Adrenal gland (tissue), 12 donors: ENCODE results near the gene ZNF700. TPM values are rescaled to one million over a fixed set of nuclear protein-coding genes. Genes with fewer than 3 reads are reported as not detected.
"Not testable (repeated sequence)": the region's sequence is repeated elsewhere in the genome, so short reads cannot be mapped to it uniquely, and the experiment has no call there.

Experiments used
- DNase-seq, 7 donors: peaks; one replicate each; pipeline ENCODE4 v3.0.0-alpha.2; 2019 to 2020
- H3K27ac ChIP-seq, 5 donors: fragments of 200-600 bp; sonication (generic) in 4 of 5; 1 replicate in 3 of 5; 2 replicates in 2 of 5; pipeline versions ENCODE4 v1.5.1 to v1.8.0; 2016 to 2020; ENCODE audit warnings: mild to moderate bottlenecking in 1 of 5
- H3K27me3 ChIP-seq: fragments of 200-600 bp; 2 replicates; pipeline ENCODE4 v1.8.0; 2021
- H3K36me3 ChIP-seq, 2 donors: fragments of 200-600 bp; replicated peaks in 1 of 2; 1 replicate in 1 of 2; 2 replicates in 1 of 2; pipeline versions ENCODE4 v1.5.1 to v1.8.0; 2018 to 2022
- H3K4me1 ChIP-seq, 2 donors: fragments of 200-600 bp; replicated peaks in 1 of 2; 1 replicate in 1 of 2; 2 replicates in 1 of 2; pipeline versions ENCODE4 v1.5.1 to v1.8.0; 2018 to 2021
- H3K4me3 ChIP-seq, 4 donors: fragments of 200-600 bp; sonication (generic) in 3 of 4; one replicate each; pipeline ENCODE4 v1.5.1; 2016 to 2018
- H3K9me3 ChIP-seq, 3 donors: fragments of 200-600 bp; sonication (generic) in 1 of 3; replicated peaks in 1 of 3; 1 replicate in 2 of 3; 2 replicates in 1 of 3; pipeline versions ENCODE4 v1.5.1 to v1.8.0; 2016 to 2021
- CTCF ChIP-seq, 6 experiments: fragments of 450-650 bp in 4 of 6; fragments of 200-600 bp in 2 of 6; sonication (generic) in 1 of 6; IDR thresholded peaks; 1 replicate in 5 of 6; 2 replicates in 1 of 6; pipeline versions ENCODE4 v1.5.1 to v1.8.0; 2016 to 2021; ENCODE audit warnings: antibody characterized with exemption in 6 of 6, mild to moderate bottlenecking in 2 of 6, moderate library complexity in 1 of 6
- POLR2A ChIP-seq, 2 donors: fragments of 450-650 bp; IDR thresholded peaks; one replicate each; pipeline ENCODE4 v1.6.1; 2017; ENCODE audit warnings: antibody characterized with exemption in 2 of 2, mild to moderate bottlenecking in 2 of 2, moderate library complexity in 1 of 2
- WGBS, 4 donors: extraction: QIAGEN DNeasy Blood & Tissue Kit in 2 of 4; methylation state at CpG; one replicate each; pipeline versions ENCODE4 v1.1.5 to v1.1.7; 2013 to 2017; 5-methylcytosine and 5-hydroxymethylcytosine counted together
- intact Hi-C, 2 donors: fragments of 100-400 bp; cut with DNase I; formaldehyde crosslinking; loops; one replicate each; pipeline versions ENCODE4 v1.14.1 to v1.15.0; 2022 to 2023
- polyA plus RNA-seq, 3 donors: library from polyadenylated mRNA; stranded (reverse); fragments of 200-250 nt in 2 of 3; fragments of 350-450 nt in 1 of 3; fragmentation: Illumina TruSeq in 1 of 3; extraction: RNeasy Lipid Tissue Mini Kit (QIAGEN cat#74804) in 1 of 3; gene quantifications; one replicate each; pipeline ENCODE4 v1.2.3, GENCODE V29; 2013 to 2014
- total RNA-seq, 9 donors: library from RNA; depleted of rRNA in 4 of 9; stranded (reverse); fragments of >200 nt in 4 of 9; fragments of 120-200 nt in 1 of 9; fragmentation: NEBNext Ultra II Directional in 1 of 9; extraction: Animal tissue kit (Norgen Biotek cat#: 25700) in 1 of 9; gene quantifications; one replicate each; pipeline versions ENCODE4 v1.1.0 to v1.2.4, GENCODE V29; 2013 to 2023
- donor health status: healthy with polysubstance abuse.
- donor health status: Bipolar disorder and iron deficiency.
- donor health status: DM: yes; HTN: yes; CAD: no.
- donor health status: DM: no; HTN: no; CAD: no.
- donor health status: DM: no; HTN: no; CAD: no.
- donor health status: DM: yes; HTN: yes; CAD: no.

The ZNF700 gene
- total and polyA plus RNA-seq, 12 donors, result 5.5 to 27.3 (median 12.4) TPM

DNA sequence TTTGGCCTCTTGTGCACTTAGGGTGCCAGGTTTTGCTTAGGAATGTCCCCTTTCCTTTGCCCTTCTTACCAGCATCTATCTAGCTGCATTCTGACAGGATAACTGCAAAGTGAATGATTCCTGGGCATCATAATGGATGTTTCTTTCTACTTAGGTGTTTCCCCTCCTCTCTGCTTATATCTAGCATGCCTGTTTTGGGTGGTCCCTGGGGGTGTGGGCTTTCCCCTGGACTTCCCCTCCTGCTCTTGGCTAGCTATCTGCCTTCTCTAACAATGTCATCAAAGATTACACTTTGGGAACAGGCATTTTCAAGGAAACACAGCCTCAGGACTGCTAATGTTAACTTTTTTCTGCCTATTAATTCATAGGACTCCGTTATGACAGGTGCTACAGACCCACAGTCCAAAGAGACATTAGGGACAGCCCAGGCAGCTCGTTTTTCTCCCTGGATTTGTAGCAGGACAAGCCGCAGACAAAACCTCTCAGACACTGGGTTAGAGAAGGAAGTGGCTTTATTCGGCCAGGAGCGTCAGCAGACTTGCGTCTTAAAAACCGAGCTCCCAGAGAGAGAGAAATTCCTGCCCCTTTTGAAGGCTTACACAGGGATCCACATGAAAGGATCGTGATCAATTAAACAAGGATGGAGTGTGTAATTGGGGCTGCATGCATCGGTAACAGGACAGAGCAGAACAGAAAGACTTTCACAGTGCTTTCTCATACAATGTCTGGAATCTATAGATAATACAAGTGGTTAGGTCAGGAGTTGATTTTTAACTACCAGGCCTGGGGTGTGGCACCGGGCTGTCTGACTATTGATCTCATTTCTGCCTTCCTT is 17.3 kb downstream of the ZNF700 start:
- H3K36me3 ChIP-seq, result peaks cover 0 to 4% of the 10 kb centered on the region in 2 donors
- H3K27me3 ChIP-seq, result no peaks in the 10 kb centered on the region
- no peak overlapping the region for H3K27ac ChIP-seq
- no peaks in the 10 kb centered on the region for H3K4me1 ChIP-seq
- H3K4me3 ChIP-seq, result no peak overlapping the region
- no peak for DNase-seq
- TF ChIP-seq POLR2A (IDR thresholded peaks at IDR 0.05), result no peak
- intact Hi-C loops, result no loop called here
- 97 to 100% (median 99%) methylated on average over 10 of the region's 10 CpGs for WGBS, 4 donors
- peaks cover 0 to 69% (median 8%) of the 10 kb centered on the region in 3 donors for H3K9me3 ChIP-seq

- no peak for TF ChIP-seq POLR2A (IDR thresholded peaks at IDR 0.05)
- no peak for TF ChIP-seq CTCF (IDR thresholded peaks at IDR 0.05)
- Histone ChIP-seq H3K27me3 (no peaks in the 10 kb centered on the region), H3K4me1 (no peaks in the 10 kb centered on the region), H3K27ac (no peak overlapping the region), H3K36me3 (peaks cover 0 to 9% of the 10 kb centered on the region in 2 donors), H3K4me3 (no peak overlapping the region), H3K9me3 (peaks cover 0 to 72% (median 8%) of the 10 kb centered on the region in 3 donors)
- intact Hi-C loops, result no loop called here
- DNase-seq, result no peak
These were observed 17.9 kb downstream of the ZNF700 start for GRCh38 chr19:11942843-11943108.

DNA sequence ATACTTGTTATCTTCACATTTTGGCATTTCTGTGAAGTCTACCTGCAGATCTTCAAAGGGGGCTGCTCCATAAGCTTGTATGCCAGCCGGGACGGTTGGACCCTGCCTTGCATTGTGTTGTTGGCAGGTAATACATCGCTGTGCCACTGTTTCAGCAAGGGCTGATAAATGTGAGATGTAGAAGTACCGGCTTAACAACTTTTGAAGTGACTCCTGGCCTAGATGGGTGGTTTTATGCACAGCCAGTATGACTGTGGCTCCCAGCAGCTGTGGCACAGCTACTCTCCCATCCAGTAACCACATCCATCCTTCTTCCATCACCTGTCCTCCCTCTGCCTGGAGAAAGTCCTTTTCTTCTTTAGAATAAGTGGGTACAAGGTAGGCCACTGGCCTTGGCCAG is 19.7 kb downstream of the ZNF700 start:
- H3K4me1 ChIP-seq, result no peaks in the 10 kb centered on the region
- no peak overlapping the region for H3K27ac ChIP-seq
- H3K27me3 ChIP-seq, result no peaks in the 10 kb centered on the region
- H3K36me3 ChIP-seq, result peaks cover 0 to 26% of the 10 kb centered on the region in 2 donors
- H3K4me3 ChIP-seq, result no peak overlapping the region
- peaks cover 4 to 88% (median 26%) of the 10 kb centered on the region in 3 donors for H3K9me3 ChIP-seq
- DNase-seq, result no peak
- 93 to 99% (median 96%) methylated on average over 4 of the region's 4 CpGs for WGBS, 4 donors
- TF ChIP-seq CTCF (IDR thresholded peaks at IDR 0.05) (no peak), POLR2A (IDR thresholded peaks at IDR 0.05) (no peak)
- intact Hi-C loops, result no loop called here

DNA sequence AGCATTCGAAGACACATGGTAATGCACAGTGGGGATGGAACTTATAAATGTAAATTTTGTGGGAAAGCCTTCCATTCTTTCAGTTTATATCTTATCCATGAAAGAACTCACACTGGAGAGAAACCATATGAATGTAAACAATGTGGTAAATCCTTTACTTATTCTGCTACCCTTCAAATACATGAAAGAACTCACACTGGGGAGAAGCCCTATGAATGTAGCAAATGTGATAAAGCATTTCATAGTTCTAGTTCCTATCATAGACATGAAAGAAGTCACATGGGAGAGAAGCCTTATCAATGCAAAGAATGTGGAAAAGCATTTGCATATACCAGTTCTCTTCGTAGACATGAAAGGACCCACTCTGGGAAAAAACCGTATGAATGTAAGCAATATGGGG is 23.7 kb downstream of the ZNF700 start:
- peaks cover 0 to 28% of the 10 kb centered on the region in 2 donors for H3K36me3 ChIP-seq
- peak overlapping the region in 1 of 4 donors; percentile 31 for H3K4me3 ChIP-seq
- WGBS, 4 donors, result 93 to 98% (median 96%) methylated on average over 3 of the region's 3 CpGs
- TF ChIP-seq CTCF (IDR thresholded peaks at IDR 0.05) (no peak), POLR2A (IDR thresholded peaks at IDR 0.05) (no peak)
- H3K27me3 ChIP-seq, result no peaks in the 10 kb centered on the region
- intact Hi-C loops, result no loop called here
- DNase-seq, result no peak
- H3K9me3 ChIP-seq, result peaks cover 15 to 90% (median 26%) of the 10 kb centered on the region in 3 donors
- H3K27ac ChIP-seq, result no peak overlapping the region
- H3K4me1 ChIP-seq, result no peaks in the 10 kb centered on the region

DNA sequence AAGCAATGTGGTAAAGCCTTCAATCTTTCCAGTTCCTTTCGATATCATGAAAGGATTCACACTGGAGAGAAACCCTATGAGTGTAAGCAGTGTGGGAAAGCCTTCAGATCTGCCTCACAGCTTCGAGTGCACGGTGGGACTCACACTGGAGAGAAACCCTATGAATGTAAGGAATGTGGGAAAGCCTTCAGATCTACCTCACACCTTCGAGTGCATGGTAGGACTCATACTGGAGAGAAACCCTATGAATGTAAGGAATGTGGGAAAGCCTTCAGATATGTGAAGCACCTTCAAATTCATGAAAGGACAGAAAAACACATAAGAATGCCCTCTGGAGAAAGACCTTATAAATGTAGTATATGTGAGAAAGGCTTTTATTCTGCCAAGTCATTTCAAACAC is 24.3 kb downstream of the ZNF700 start:
- peak overlapping the region in 1 of 4 donors; percentile 31 for H3K4me3 ChIP-seq
- 94 to 98% (median 96%) methylated on average over 4 of the region's 4 CpGs for WGBS, 4 donors
- H3K36me3 ChIP-seq, result peaks cover 0 to 28% of the 10 kb centered on the region in 2 donors
- H3K27ac ChIP-seq, result no peak overlapping the region
- intact Hi-C loops, result no loop called here
- H3K9me3 ChIP-seq, result peaks cover 15 to 84% (median 26%) of the 10 kb centered on the region in 3 donors
- TF ChIP-seq POLR2A (IDR thresholded peaks at IDR 0.05), result no peak
- no peak for TF ChIP-seq CTCF (IDR thresholded peaks at IDR 0.05)
- DNase-seq, result no peak
- H3K27me3 ChIP-seq, result no peaks in the 10 kb centered on the region
- H3K4me1 ChIP-seq, result no peaks in the 10 kb centered on the region

- DNase-seq, H3K27ac ChIP-seq, intact Hi-C loops, H3K4me1 ChIP-seq, H3K27me3 ChIP-seq: not testable (repeated sequence)
- Histone ChIP-seq H3K9me3 (peaks cover 15 to 80% (median 26%) of the 10 kb centered on the region in 3 donors), H3K4me3 (peak overlapping the region in 1 of 4 donors; percentile 31), H3K36me3 (peaks cover 0 to 28% of the 10 kb centered on the region in 2 donors)
- WGBS, 4 donors, result 92 to 100% (median 98%) methylated on average over 4 of the region's 4 CpGs
These were observed 24.7 kb downstream of the ZNF700 start for GRCh38 chr19:11949614-11950080.
